Gastrocnemius medialis (tissue), 4 donors: ENCODE measurements around the gene UNC13A.

Source experiments
- POLR2A ChIP-seq, 2 donors: fragments of 450-650 bp; IDR thresholded peaks; one replicate each; pipeline ENCODE4 v1.6.1; 2017; ENCODE audit warnings: antibody characterized with exemption in 2 of 2, mild to moderate bottlenecking in 2 of 2, moderate library complexity in 2 of 2
- TF ChIP-seq, protein P1 (sequence below), 5 experiments: fragments of 450-650 bp in 3 of 5; fragments of 200-600 bp in 2 of 5; sonication (generic) in 2 of 5; IDR thresholded peaks in 4 of 5; conservative IDR thresholded peaks in 1 of 5; 1 replicate in 4 of 5; 2 replicates in 1 of 5; pipeline ENCODE4 v1.5.1; 2016 to 2019; ENCODE audit warnings: antibody characterized with exemption in 5 of 5, mild to moderate bottlenecking in 3 of 5, moderate library complexity in 3 of 5

DNA sequence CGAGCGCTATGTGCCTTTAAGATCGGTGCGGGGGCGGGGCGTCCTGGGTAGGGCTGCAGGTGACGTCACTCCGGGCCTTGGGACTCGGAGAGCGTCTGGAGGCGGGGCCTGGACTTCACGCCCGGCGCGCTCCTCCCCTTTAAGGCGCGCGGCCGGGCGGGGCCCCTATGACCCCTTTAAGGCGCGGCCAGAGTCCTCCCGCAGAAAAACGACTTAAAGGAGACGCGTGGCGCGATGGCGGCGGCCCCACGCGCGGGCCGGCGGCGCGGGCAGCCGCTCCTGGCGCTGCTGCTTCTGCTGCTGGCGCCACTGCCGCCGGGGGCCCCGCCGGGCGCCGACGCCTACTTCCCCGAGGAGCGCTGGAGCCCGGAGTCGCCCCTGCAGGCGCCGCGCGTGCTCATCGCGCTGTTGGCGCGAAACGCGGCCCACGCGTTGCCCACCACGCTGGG is 132.7 kb downstream of the UNC13A start, which contains the start of gene COLGALT1:
- TF ChIP-seq, protein P1, sequence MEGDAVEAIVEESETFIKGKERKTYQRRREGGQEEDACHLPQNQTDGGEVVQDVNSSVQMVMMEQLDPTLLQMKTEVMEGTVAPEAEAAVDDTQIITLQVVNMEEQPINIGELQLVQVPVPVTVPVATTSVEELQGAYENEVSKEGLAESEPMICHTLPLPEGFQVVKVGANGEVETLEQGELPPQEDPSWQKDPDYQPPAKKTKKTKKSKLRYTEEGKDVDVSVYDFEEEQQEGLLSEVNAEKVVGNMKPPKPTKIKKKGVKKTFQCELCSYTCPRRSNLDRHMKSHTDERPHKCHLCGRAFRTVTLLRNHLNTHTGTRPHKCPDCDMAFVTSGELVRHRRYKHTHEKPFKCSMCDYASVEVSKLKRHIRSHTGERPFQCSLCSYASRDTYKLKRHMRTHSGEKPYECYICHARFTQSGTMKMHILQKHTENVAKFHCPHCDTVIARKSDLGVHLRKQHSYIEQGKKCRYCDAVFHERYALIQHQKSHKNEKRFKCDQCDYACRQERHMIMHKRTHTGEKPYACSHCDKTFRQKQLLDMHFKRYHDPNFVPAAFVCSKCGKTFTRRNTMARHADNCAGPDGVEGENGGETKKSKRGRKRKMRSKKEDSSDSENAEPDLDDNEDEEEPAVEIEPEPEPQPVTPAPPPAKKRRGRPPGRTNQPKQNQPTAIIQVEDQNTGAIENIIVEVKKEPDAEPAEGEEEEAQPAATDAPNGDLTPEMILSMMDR (IDR thresholded peaks at IDR 0.05 in 4 of 5, conservative IDR thresholded peaks at IDR 0.05 in 1 of 5) = peak in 1 of 5 experiments; percentile 19
- peak; percentile 62 to 72 for TF ChIP-seq POLR2A (IDR thresholded peaks at IDR 0.05)
